Activated CD4-positive, alpha-beta memory T cell treated with anti-CD3 and anti-CD28 coated beads, Interleukin-2, amount 10 ng/mL, durations not matched to agents 7 days and 5 days (primary cell): ENCODE measurements around the gene RUFY1. TPM values are rescaled to one million over a fixed set of nuclear protein-coding genes. Genes with fewer than 3 reads are reported as not detected.
A peak's percentile ranks its signal among the peaks of the same experiment; 100 is the strongest.

ENCODE experiments used
- CTCF ChIA-PET: fragments of 350-600 bp; sonication (Branson Sonifier 250); formaldehyde crosslinking; loops from one replicate; lab custom pipeline; 2021; ENCODE audit warnings: antibody characterized with exemption, inconsistent platforms; lab: Charles Lee
- POLR2A ChIA-PET: fragments of 350-600 bp; sonication (Branson Sonifier 250); formaldehyde crosslinking; loops from one replicate; lab custom pipeline; 2021; ENCODE audit warnings: antibody characterized with exemption; lab: Charles Lee
- DNase-seq: peaks from one replicate; pipeline ENCODE4 v3.0.0-alpha.2; 2020
- H3K27ac Mint-ChIP-seq: one replicate; pipeline ENCODE4 v1.8.0; 2021; ENCODE audit warnings: mild to moderate bottlenecking, mixed read lengths
- H3K27me3 Mint-ChIP-seq: one replicate; pipeline ENCODE4 v1.8.0; 2021; ENCODE audit warnings: mixed read lengths
- H3K36me3 Mint-ChIP-seq: one replicate; pipeline ENCODE4 v1.8.0; 2021; ENCODE audit warnings: low read depth, mixed read lengths
- H3K4me1 Mint-ChIP-seq: one replicate; pipeline ENCODE4 v1.8.0; 2021; ENCODE audit warnings: mixed read lengths
- H3K4me3 Mint-ChIP-seq: one replicate; pipeline ENCODE4 v1.8.0; 2021; ENCODE audit warnings: mild to moderate bottlenecking, mixed read lengths
- H3K9me3 Mint-ChIP-seq: one replicate; pipeline ENCODE4 v1.8.0; 2021; ENCODE audit warnings: mixed read lengths
- total RNA-seq, 2 experiments: library from RNA; stranded (reverse); gene quantifications; one replicate each; pipeline ENCODE4 v1.2.3, GENCODE V29; 2021

Gene RUFY1
- total RNA-seq, 2 experiments from 2014 or later, result 36.1 to 39.1 TPM

DNA sequence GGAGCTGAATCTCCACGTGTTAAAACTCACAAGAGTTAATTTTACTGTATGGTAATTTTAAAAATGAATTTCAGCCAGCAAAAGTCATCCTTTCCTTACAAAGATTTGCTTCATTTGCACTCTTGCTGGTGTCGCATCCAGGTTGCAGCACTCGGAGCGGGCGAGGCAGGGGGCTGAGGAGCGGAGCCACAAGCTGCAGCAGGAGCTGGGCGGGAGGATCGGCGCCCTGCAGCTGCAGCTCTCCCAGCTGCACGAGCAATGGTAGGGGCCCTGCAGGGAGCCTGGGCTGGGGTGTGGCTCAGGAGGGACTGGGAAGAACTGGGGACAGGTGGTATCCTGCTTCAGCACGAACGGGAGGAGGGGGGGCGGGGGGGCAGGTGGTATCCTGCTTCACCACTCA lies 46.1 kb downstream of the RUFY1 start:
- Mint-ChIP-seq H3K36me3 (peaks cover 54% of the 10 kb centered on the region), H3K27me3 (no peaks in the 10 kb centered on the region), H3K4me1 (no peaks in the 10 kb centered on the region), H3K4me3 (no peak overlapping the region), H3K27ac (no peak overlapping the region), H3K9me3 (no peaks in the 10 kb centered on the region)
- ChIA-PET POLR2A (interaction anchor here (0.9 to 21.4 kb wide), 3 partner anchors 12 to 23 kb away, joined by 3 to 378 read pairs (median 3); partner anchors contain the start of gene HNRNPH1), CTCF (no interaction called here)
- DNase-seq, result no peak

DNA sequence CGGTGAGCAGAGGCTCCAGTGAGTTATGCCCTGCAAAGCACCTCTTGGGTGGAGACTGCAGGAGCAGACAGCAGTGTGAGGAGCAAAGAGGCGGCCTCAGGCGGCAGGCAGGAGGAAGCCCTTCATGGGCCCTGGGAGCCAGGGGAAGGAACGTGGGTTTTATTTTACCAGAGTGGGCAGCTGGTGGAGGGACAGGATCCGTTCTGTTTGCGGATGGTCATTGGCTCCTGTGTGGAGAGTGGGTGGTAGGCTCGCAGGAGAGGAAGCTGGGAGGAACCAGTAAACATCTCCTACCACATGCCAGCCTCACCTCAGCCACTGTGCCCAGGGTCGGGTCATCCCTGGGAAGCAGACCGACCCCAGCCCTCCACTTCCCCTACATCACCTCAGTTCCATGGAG lies 48.7 kb downstream of the RUFY1 start:
- Mint-ChIP-seq H3K36me3 (peaks cover 44% of the 10 kb centered on the region), H3K9me3 (no peaks in the 10 kb centered on the region), H3K27me3 (no peaks in the 10 kb centered on the region), H3K4me1 (no peaks in the 10 kb centered on the region), H3K27ac (no peak overlapping the region), H3K4me3 (no peak overlapping the region)
- no peak for DNase-seq
- CTCF ChIA-PET, result no interaction called here
- POLR2A ChIA-PET, result interaction anchor here (0.9 to 21.4 kb wide), 2 partner anchors 12 to 20 kb away, joined by 3 to 378 read pairs; partner anchors contain the start of gene HNRNPH1

DNA sequence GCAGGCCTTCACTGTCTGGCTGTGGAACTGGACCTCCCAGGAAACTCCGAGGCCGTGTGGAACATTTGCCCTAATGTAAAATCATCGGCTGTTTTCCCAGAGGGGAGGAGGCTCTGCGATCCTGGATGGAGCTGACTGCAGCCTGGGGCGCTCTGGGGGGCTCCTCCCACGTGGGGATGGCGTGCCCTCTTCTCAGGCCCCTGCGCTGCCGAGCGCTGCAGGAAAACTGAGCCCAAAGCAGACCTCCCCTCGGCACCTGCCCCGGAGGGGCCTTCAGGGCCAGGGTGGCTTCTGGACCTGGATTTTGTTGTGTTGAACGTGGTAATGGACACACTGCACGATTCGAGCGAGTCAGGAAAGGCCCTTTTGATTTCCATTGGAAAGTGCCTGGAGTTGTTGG lies 49.2 kb downstream of the RUFY1 start:
- H3K4me3 Mint-ChIP-seq, result no peak overlapping the region
- no peaks in the 10 kb centered on the region for H3K27me3 Mint-ChIP-seq
- H3K36me3 Mint-ChIP-seq, result peaks cover 45% of the 10 kb centered on the region
- ChIA-PET CTCF (no interaction called here), POLR2A (interaction anchor here (0.9 to 21.4 kb wide), 2 partner anchors 12 to 19 kb away, joined by 3 to 378 read pairs; partner anchors contain the start of gene HNRNPH1)
- no peaks in the 10 kb centered on the region for H3K4me1 Mint-ChIP-seq
- H3K9me3 Mint-ChIP-seq, result no peaks in the 10 kb centered on the region
- no peak overlapping the region for H3K27ac Mint-ChIP-seq
- no peak for DNase-seq

DNA sequence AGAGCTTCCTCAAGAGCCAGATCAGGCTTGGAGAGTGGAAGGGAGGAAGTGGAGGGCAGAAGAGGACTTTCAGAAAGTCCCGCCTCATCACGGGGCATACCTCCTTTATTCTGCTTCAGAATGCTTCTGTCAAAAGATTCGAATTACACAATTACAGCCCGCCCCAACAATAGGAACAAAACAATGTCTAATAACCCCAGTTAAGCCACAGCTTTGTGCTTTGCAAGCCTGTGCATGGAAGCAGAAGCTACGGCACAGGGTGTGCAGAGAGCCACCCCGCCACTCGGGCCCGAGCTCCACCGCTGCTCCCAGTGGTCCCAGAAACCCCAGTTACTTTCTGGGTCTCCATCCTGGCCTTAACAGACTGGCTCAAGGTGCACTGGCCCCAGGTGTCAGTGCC lies 49.6 kb downstream of the RUFY1 start:
- Mint-ChIP-seq H3K36me3 (peaks cover 41% of the 10 kb centered on the region), H3K4me3 (no peak overlapping the region), H3K4me1 (no peaks in the 10 kb centered on the region), H3K9me3 (no peaks in the 10 kb centered on the region), H3K27me3 (no peaks in the 10 kb centered on the region), H3K27ac (no peak overlapping the region)
- ChIA-PET POLR2A (interaction anchor here (0.9 to 21.4 kb wide), 2 partner anchors 12 to 19 kb away, joined by 3 to 378 read pairs; partner anchors contain the start of gene HNRNPH1), CTCF (no interaction called here)
- DNase-seq, result no peak

DNA sequence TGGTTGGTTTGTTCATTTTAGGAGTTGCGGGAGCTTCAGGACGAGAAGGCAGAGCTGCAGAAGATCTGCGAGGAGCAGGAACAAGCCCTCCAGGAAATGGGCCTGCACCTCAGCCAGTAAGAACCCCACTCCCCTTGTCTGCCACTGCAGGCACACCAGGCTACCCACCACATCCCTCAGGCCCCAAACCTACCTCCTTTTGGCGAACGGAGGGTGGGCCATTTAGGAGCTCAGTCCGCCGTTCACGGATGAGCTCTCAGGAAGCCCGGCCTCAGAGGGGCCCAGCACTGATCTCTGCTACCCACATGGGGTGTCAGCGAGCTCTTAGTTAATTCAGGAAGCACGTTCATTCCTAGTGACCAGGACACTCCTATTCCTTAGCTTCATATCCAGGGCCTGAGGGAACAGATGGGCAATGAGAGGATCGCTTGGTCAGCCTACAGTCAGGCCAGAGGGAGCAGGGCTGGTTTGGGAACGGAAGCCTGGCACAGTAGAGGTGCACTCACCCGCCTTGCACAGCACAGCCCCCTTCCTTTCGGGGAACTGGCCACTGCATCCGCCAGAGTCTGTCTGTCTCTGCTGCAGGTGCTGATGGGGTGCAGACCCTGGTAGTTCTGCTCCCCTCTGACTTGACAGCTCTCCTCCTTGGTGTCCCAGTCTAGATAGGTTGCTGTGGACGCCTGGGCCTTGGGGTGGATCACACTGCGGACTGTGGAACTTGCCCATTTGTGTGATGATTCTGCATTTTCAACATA lies 51.7 kb downstream of the RUFY1 start:
- Mint-ChIP-seq H3K36me3 (peaks cover 43% of the 10 kb centered on the region), H3K9me3 (no peaks in the 10 kb centered on the region), H3K4me1 (peaks cover 2% of the 10 kb centered on the region), H3K27ac (no peak overlapping the region), H3K27me3 (no peaks in the 10 kb centered on the region), H3K4me3 (no peak overlapping the region)
- CTCF ChIA-PET, result no interaction called here
- POLR2A ChIA-PET, result interaction anchor here (0.8 to 21.4 kb wide), 2 partner anchors 14 to 17 kb away, joined by 4 to 378 read pairs; partner anchors contain the start of gene HNRNPH1
- no peak for DNase-seq

DNA sequence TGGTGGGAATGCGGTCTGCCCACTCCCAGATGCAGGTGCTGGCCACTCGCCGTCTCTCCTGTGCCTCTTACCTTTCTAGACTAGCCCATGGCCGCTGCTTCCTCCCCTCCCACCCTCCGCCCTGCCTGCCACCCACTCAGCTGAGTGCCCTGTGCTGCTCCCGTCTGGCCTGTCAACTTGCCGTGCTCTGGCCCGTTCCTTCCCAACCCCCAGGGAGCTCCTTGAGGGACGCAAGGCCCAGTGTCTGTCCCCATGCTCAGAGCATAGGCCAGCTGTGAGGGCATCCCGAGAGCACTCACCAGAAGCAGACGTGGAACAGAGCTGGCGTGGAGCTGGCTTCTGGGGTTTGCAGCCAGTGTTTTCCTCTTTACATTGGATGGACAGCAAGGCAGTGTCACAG lies 53.0 kb downstream of the RUFY1 start:
- H3K4me1 Mint-ChIP-seq, result peaks cover 14% of the 10 kb centered on the region
- H3K27me3 Mint-ChIP-seq, result no peaks in the 10 kb centered on the region
- no peaks in the 10 kb centered on the region for H3K9me3 Mint-ChIP-seq
- H3K27ac Mint-ChIP-seq, result no peak overlapping the region
- ChIA-PET CTCF (no interaction called here), POLR2A (interaction anchor here (1.2 to 21.4 kb wide), 2 partner anchors 16 to 44 kb away, joined by 3 to 378 read pairs; partner anchors contain the start of gene HNRNPH1)
- no peak overlapping the region for H3K4me3 Mint-ChIP-seq
- DNase-seq, result no peak
- H3K36me3 Mint-ChIP-seq, result peaks cover 47% of the 10 kb centered on the region

DNA sequence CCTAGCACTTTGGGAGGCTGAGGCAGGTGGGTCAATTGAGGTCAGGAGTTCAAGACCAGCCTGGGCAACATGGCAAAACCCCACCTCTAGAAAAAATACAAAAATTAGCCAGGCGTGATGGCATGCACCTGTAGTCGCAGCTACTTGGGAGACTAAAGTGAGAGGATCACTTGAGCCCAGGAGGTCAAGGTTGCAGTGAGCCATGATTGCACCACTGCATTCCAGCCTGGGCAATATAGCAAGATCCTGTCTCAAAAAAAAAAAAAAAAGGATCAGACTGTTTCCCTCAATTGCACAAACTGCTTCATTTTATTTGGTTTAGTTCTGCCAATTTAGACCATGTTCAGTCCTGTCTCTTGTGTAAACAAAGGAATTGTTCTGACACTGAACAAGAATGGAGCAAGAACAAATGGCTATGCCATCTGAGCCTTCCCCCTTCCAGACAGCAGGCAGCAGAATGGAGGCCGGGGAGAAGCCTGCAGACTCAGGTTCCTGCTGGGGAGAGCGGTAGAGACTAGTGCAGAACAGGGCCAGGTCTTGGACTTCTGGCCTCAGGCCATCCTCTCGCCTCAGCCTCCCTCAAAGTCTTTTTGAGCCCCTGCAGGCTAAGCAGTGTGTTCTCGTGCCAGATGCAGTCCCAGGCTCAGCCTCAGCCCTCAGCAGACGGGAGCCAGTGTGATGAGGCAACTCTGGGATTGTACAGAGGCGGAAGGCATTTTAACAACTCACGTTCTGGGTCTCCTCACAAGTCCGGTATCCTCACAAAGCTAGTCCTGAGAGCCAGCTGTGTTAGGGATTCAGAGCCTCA lies 54.9 kb downstream of the RUFY1 start:
- H3K27ac Mint-ChIP-seq, result peak overlapping the region; percentile 27
- ChIA-PET POLR2A (interaction anchor here (21.4 kb wide), 1 partner anchor 14 kb away, joined by 378 read pairs; the partner anchor contains the start of gene HNRNPH1), CTCF (no interaction called here)
- H3K27me3 Mint-ChIP-seq, result no peaks in the 10 kb centered on the region
- H3K4me3 Mint-ChIP-seq, result no peak overlapping the region
- peaks cover 52% of the 10 kb centered on the region for H3K36me3 Mint-ChIP-seq
- DNase-seq, result no peak
- no peaks in the 10 kb centered on the region for H3K9me3 Mint-ChIP-seq
- peaks cover 32% of the 10 kb centered on the region for H3K4me1 Mint-ChIP-seq

DNA sequence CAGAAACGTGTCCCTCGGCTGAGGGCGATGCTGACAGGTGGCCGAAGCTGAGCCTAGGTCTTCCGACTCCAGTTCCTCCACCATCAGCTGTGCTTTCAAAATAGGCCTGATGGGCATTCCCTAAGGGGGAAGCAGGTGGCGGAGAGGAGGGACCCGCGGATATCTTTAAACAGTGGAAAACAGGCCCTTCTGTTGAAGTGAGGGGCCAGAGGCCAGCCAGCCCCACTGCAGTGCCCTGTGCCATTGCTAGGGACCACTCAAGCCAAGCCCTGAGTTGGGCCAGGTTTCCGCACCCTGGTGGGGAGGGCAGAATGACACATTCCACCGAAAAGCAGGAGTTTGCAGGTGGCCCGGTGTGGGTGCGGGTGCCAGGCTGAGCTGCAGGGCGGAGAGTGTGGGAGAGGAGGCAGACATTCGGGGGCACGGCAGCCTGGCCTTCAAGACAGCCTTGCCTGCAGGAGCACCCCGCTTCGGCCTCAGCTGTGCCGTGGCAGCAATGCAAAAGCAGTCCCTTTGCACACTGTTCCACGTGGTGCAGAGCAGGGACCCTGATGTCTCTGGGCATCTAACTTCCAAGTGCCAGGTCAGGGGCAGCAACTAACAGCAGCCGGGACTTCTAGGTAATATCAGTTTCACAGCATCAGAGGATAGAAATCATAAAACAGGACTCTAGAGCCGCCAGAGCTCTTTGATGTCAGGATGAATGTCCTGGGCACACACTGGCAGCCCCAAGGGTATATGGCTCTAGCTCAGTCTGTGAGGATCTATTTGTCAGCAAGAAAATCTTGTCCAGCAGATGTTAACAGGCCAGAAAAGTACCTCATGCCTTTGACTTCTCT lies 55.9 kb downstream of the RUFY1 start:
- Mint-ChIP-seq H3K27ac (no peak overlapping the region), H3K27me3 (no peaks in the 10 kb centered on the region), H3K4me3 (no peak overlapping the region), H3K36me3 (peaks cover 59% of the 10 kb centered on the region), H3K4me1 (peaks cover 41% of the 10 kb centered on the region), H3K9me3 (no peaks in the 10 kb centered on the region)
- no peak for DNase-seq
- ChIA-PET POLR2A (interaction anchor here (21.4 kb wide), 1 partner anchor 13 kb away, joined by 378 read pairs; the partner anchor contains the start of gene HNRNPH1), CTCF (no interaction called here)

DNA sequence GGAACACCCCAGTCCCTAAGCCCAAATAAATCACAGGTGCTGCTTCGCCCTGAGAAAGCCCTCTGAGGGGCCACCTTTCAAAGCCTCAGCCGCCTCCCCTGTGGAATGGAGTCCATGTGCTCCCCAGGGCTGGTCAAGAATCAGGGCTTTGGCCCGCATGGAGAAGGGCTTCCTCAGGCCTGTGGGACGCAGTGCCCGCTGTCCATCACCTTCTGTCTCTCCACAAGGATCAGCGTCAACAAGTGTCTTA lies 56.5 kb downstream of the RUFY1 start:
- no peak for DNase-seq
- ChIA-PET POLR2A (interaction anchor here (21.4 kb wide), 1 partner anchor 12 kb away, joined by 378 read pairs; the partner anchor contains the start of gene HNRNPH1), CTCF (interaction anchor here (1.8 kb wide), 1 partner anchor 16 kb away, joined by 9 read pairs; the partner anchor contains the start of gene HNRNPH1)
- Mint-ChIP-seq H3K27me3 (no peaks in the 10 kb centered on the region), H3K4me3 (no peak overlapping the region), H3K27ac (peak overlapping the region; percentile 88), H3K36me3 (peaks cover 60% of the 10 kb centered on the region), H3K4me1 (peaks cover 44% of the 10 kb centered on the region), H3K9me3 (no peaks in the 10 kb centered on the region)

DNA sequence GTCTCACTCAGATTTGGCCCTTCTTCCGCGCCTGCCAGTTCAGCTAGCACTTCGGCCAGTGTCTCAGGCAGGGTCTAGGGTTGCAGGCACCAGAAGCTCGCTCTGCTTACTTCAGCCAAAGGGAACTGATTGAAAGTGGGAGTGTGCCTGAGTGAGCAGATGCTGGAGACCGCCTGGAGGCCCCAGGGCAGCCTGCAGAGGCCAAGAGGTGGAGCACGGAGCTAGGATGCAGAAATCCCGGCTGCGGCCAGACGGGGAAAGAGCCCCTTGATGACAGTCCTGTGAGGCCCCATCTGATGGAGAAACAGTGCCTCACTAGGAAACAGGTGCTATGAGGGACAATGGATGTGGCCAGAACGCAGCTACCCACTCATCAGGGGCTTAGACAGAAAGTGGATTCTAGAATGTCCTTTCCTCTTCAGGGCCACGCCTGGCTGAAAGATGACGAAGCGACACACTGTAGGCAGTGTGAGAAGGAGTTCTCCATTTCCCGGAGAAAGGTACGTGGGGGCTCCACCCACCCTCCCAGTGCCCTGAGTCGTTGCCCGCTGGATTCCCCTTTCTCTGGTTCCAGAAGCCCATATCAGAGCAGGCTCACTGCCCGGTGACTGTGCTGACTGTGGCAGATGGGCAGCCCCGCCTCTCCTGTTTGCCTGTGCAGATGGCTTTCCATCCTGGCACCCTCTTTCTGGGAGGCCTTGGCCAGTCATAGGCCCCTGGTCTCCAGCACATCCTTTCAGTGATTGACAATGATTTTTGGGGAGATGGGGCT lies 57.0 kb downstream of the RUFY1 start:
- POLR2A ChIA-PET, result interaction anchor here (0.8 to 21.4 kb wide), 6 partner anchors 11 to 92 kb away, joined by 3 to 378 read pairs (median 4); partner anchors contain the start of genes HNRNPH1 and RUFY1
- Mint-ChIP-seq H3K36me3 (peaks cover 62% of the 10 kb centered on the region), H3K4me1 (peaks cover 47% of the 10 kb centered on the region), H3K27me3 (no peaks in the 10 kb centered on the region), H3K4me3 (no peak overlapping the region), H3K27ac (peak overlapping the region; percentile 88), H3K9me3 (no peaks in the 10 kb centered on the region)
- no peak for DNase-seq
- CTCF ChIA-PET, result interaction anchor here (1.0 to 1.8 kb wide), 5 partner anchors 13 to 125 kb away, joined by 3 to 9 read pairs (median 4); partner anchors contain the start of genes HNRNPH1 and MAML1

DNA sequence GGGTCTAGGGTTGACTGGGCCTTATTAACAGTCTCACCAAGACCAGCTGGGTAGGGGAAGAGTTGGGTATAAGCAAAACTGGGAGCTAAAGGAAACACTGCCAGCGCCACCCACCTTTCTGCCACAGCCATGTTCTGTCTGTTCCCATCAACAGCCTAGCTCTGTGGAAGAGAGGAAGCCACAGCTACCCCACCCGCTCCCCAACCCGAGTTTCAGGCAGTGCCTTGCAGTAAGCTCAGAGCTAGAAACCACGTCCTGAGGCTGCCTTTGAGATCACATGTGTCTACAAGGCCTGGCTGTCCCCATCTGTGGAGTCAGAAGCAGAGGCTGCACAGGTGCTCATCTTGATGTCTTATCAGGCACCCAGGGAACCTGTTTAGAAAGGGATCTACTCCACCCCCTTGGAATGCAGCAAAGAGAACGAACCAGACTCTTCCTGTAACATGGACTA lies 57.8 kb downstream of the RUFY1 start:
- Mint-ChIP-seq H3K27me3 (no peaks in the 10 kb centered on the region), H3K4me1 (peaks cover 53% of the 10 kb centered on the region), H3K27ac (peak overlapping the region; percentile 88), H3K9me3 (no peaks in the 10 kb centered on the region), H3K4me3 (no peak overlapping the region), H3K36me3 (peaks cover 67% of the 10 kb centered on the region)
- ChIA-PET CTCF (interaction anchor here (1.0 to 1.8 kb wide), 5 partner anchors 12 to 124 kb away, joined by 3 to 9 read pairs (median 4); partner anchors contain the start of genes HNRNPH1 and MAML1), POLR2A (interaction anchor here (0.8 to 21.4 kb wide), 7 partner anchors 11 to 91 kb away, joined by 3 to 378 read pairs (median 4); partner anchors contain the start of genes HNRNPH1 and RUFY1)
- peak; percentile 80 for DNase-seq
